GM19463 (cell line): ENCODE data around the gene KRTAP2-3.
"Not testable (repeated sequence)": the region's sequence is repeated elsewhere in the genome, so short reads cannot be mapped to it uniquely, and the experiment has no call there.

Experiments
- ATAC-seq: cut with Tn5 transposase; IDR thresholded peaks from one replicate; pipeline ENCODE4 v1.9.1; 2021; ENCODE audit warnings: mild to moderate bottlenecking, moderate library complexity; ENCODE audit not compliant: unreplicated experiment

The KRTAP2-3 gene

DNA sequence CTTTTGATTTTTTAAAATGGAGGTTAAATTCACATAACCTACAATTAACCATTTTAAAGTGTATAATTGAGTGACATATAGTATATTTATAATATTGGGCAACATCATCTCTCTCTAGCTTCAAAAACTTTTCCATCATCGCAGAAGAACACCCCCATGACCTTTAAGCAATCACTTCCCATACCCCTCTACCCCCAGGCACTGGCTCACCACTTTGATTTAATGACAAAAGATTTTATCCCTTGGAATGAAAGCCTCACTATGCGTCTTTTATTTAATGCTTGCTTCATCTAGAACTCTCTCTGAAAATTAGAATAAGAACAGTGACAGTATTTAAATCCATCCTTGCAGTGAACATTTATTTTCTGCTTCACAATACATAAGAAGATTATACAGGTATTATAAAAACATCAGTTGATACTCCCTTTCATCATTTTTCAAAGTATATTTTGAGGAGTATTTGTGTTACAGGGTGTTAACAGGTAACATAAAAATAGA is 22.0 kb downstream of the KRTAP2-3 start:
- no peak for ATAC-seq

DNA sequence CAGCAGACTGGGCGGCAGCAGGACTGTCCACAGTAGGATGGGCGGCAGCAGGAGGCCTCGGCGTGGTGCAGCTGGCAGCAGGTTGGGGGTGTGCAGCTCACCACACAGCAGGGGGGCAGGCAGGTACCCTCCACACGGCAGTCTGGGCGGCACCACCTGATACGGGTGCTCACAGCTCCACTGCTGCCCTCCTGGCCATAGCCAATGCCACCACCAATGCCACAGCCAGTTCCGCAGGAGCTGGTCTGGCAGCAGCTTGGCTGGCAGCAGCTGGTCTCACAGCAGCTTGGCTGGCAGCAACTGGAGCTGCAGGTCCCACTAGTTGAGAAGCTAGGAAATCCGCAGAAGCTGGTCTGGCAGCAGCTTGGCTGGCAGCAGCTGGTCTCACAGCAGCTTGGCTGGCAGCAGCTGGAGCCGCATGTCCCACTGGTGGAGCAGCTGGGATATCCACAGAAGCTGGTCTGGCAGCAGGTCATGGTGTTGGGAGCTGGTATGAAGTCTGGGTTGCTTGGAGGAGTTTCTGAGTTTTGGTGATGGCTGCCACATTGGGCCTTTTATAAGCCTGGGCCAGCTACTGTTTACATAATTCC is 25.5 kb downstream of the KRTAP2-3 start, which contains the start of gene KRTAP1-3:
Gene KRTAP1-3 (minus strand): TSS at position 529 of the 590 bp plus-strand sequence. CDS start 53 bp downstream, at position 476.
- not testable (repeated sequence) for ATAC-seq

GRCh38 chr17:41029633-41030245 is 30.2 kb downstream of the KRTAP2-3 start, which contains the start of gene KRTAP1-4:
Gene KRTAP1-4 (minus strand): TSS chr17:41030195. CDS start chr17:41030078, 117 bp downstream.
- no peak for ATAC-seq

DNA sequence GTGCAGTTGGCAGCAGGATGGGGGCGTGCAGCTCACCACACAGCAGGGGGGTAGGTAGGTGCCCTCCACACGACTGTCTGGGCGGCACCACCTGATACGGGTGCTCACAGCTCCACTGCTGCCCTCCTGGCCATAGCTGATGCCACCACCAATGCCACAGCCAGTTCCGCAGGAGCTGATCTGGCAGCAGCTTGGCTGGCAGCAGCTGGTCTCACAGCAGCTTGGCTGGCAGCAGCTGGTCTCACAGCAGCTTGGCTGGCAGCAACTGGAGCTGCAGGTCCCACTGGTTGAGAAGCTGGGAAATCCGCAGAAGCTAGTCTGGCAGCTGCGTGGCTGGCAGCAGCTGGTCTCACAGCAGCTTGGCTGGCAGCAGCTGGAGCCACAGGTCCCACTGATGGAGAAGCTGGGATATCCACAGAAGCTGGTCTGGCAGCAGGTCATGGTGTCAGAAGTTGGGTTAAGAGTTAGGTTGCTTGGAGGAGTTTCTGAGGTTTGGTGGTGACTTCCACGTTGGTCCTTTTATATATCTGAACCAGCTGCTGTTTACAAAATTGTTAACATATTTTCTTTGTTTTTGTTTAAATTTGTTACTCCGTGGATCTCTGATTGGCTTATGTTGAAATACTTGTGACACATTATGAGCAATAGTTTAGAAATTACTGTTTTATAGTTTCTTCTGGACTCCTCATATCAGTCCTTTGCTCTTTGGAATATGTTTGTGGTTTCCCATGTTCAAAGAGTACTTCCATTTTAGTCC is 33.0 kb downstream of the KRTAP2-3 start, which contains the start of gene KRTAP1-5:
Gene KRTAP1-5 (minus strand): TSS at position 494 of the 757 bp plus-strand sequence. CDS start 53 bp downstream, at position 441.
- no peak for ATAC-seq

- ATAC-seq: no peak
Observed at GRCh38 chr17:41024697-41025096, 35.2 kb downstream of the KRTAP2-3 start.

DNA sequence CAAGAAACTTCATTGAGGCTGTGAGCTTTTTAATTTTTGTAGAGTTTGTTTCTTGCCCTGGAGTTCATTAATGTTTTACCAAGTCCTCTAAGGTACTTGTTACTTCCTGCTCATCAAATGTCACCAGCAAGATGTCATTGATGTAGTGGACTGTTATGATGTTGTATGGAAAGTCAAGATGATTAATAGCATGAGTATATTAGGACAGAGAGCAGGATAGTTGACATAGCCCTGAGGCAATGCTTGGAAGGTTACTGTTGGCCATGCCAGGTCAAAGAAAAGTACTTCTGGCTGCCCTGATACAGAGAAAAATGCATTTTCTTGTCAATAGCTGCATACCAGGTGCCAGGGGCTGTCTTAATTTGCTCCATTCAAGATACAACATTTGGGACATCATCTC is 39.6 kb downstream of the KRTAP2-3 start:
- no peak for ATAC-seq

GRCh38 chr17:41019415-41019814 is 40.5 kb downstream of the KRTAP2-3 start:
- ATAC-seq: no peak

GRCh38 chr17:41018541-41018940 is 41.4 kb downstream of the KRTAP2-3 start:
- ATAC-seq: no peak

DNA sequence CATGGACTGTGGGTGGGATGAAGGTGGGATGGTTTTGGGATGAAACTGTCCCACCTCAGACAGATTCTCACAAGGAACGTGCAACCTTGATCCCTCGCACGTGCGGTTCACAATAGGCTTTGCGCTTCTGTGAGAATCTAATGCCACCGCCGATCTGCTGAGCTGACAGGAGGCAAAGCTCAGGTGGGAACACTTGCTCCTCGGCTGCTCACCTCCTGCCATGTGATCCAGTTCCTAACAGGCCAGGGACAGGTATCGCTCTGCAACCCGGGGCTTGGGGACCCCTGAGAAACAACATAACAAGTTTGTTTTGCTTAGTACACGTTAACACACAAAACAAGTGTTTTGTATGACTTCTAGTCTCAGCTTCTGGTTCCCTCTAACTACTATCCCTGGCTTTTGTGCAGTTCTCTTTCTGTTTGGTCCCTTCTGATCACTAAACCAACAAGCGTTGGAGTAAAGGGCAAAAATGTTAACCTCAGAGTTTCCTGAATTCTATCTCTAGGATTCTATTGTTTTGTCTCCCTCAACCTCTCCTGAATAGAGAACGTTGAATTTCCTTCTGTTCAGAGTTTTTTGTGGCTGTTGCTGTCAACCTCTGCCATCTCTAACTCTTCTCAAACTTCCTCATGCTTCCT is 43.2 kb downstream of the KRTAP2-3 start:
- no peak for ATAC-seq

- ATAC-seq: no peak
Observed at GRCh38 chr17:41015454-41015853, 44.5 kb downstream of the KRTAP2-3 start.

DNA sequence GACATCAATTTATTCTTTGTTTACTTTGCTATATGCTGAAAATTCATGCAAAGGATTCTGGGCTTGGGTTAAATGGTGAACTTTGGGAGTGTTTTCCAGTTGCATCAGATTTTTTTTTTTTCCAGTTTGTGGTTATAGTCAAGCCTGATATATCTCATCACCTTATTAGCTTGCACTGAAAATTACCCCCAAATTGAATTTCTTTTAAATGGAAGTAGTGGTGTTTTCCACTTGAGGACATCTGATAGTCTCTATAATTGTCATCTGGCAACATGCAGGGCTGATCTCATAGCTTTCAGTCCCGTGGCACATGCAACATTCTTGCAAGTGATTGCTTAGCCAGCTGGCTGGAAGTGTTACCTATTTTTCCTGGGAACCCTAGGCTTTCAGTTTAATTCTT is 46.3 kb downstream of the KRTAP2-3 start:
- no peak for ATAC-seq

DNA sequence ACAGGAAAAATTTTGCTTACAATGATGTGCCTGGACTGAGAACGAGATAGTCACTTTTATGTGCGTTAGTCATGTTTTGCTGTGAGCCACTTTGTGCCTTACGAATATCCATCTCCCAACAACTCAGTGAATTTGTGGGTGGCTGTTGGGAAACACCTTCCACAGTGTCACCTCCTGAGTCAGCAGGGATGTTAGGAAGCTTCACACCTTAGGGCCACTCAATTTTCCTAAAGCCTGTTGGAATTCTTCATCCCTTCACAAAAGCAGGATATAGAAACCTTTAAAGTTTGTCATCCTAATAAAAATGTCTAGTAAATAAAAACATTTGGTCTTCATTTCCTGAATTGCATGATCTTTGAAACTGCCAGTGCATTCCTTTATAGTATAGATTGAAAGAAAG is 46.7 kb downstream of the KRTAP2-3 start:
- no peak for ATAC-seq

DNA sequence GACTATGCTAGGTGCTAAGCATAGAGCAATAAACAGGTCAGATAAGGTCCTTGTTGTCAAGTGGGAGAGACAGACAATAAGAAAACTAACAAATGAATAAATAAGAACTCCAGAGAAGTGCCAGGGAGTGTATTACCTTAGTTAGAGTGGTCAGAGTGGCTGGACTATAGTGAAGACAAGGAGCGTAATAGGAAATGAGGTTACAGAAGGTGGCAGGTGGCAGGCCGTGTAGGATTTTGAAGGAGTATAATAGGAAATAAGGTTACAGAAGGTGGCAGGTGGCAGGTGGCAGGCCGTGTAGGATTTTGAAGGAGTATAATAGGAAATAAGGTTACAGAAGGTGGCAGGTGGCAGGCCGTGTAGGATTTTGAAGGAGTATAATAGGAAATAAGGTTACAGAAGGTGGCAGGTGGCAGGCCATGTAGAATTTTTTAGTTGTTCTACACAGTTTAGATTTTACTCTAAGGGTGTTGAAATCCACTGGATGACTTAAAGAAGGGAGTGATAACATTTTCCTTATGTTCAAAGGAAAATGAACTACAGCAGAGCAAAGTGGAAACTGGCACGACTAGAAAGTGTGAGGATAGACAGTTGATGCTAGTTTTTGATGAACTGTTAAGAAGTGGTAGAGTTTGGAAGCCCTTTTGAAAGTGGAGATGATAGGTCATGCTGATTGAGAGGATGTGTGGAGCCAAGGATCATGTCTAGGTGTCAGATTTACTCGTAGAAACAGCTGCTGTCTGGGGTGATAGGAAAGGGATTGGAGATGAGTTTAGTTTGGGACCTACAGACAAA is 47.4 kb downstream of the KRTAP2-3 start:
- ATAC-seq: no peak

DNA sequence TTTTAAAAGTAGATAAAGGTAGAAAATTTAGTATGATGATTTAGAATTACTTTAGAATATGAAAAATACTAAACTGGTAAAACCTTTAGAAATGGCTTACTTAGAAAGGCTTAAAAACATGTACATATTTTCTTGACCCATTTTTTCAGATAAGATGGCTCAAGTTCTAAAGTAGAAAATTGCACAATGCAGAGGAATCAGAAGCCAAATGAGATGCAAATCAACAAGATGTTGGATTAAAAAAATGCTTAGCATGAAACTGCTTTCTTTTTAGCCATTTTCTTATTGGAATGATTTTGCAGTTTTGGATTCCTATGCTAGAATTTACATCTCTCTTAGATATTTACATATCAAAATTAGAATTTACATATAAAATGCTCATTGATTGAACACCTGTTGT is 49.5 kb downstream of the KRTAP2-3 start:
- ATAC-seq: no peak

GRCh38 chr17:41009936-41010335 is 50.0 kb downstream of the KRTAP2-3 start:
- ATAC-seq: no peak

DNA sequence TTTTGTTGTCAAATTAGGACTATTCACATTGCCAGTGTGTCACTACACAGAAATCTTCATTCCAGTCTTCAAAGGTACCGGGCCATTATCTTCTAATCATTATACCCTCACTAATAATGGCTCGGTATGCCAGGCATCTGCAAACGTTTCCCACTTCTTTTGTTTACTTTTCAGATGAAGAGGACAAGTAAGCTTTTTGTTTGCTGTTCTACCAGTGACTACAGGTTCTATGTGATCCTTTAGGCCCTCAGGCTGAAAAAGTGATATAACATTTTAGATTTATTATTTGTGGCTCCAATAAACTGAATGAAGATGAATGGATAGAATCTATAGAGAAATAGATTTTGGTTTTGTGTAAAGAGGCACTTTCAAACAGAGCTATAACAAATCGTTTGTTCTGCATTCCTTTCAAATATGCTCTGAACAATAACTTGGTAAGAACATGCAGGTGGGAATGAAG is 50.6 kb downstream of the KRTAP2-3 start:
- ATAC-seq: no peak
